Natural killer cell (primary cell): ENCODE results near the gene ATP6V0C. TPM values are rescaled to one million over a fixed set of nuclear protein-coding genes. Genes with fewer than 3 reads are reported as not detected.

Experiments used
- ATAC-seq, 3 donors: fragments of 150-1000 bp in 2 of 3; fragments of 200-7000 bp in 1 of 3; cut with Tn5 transposase; 1 replicate in 1 of 3; 2 replicates in 2 of 3; pipeline ENCODE4 v1.10.0; 2021; ENCODE audit warnings: mild to moderate bottlenecking in 2 of 3, moderate library complexity in 2 of 3
- DNase-seq, 2 donors: peaks; one replicate each; pipeline versions ENCODE4 v3.0.0 to v3.0.0-alpha.2; 2013 to 2021; ENCODE audit warnings: mixed read lengths in 1 of 2
- H3K27ac ChIP-seq: one replicate; pipeline ENCODE4 v1.5.1; 2013; ENCODE audit warnings: mild to moderate bottlenecking, low read length
- H3K27me3 ChIP-seq: one replicate; pipeline ENCODE4 v1.6.1; 2013; ENCODE audit warnings: low read length; ENCODE audit not compliant: control insufficient read depth, insufficient read depth
- H3K36me3 ChIP-seq: one replicate; pipeline ENCODE4 v1.6.1; 2013; ENCODE audit warnings: low read length; ENCODE audit not compliant: control insufficient read depth, insufficient read depth
- H3K4me1 ChIP-seq: one replicate; pipeline ENCODE4 v1.6.1; 2013; ENCODE audit warnings: low read length; ENCODE audit not compliant: control insufficient read depth, insufficient read depth
- H3K4me3 ChIP-seq: one replicate; pipeline ENCODE4 v1.5.1; 2013; ENCODE audit warnings: low read length
- H3K9me3 ChIP-seq: one replicate; pipeline ENCODE4 v1.6.1; 2013; ENCODE audit warnings: low read length; ENCODE audit not compliant: control insufficient read depth, insufficient read depth
- H3K27ac Mint-ChIP-seq, 2 donors: one replicate each; pipeline ENCODE4 v1.8.0; 2022; ENCODE audit warnings: mild to moderate bottlenecking in 2 of 2, mixed read lengths in 2 of 2, moderate library complexity in 1 of 2
- H3K27me3 Mint-ChIP-seq, 2 donors: one replicate each; pipeline ENCODE4 v1.8.0; 2022; ENCODE audit warnings: low read depth in 2 of 2, mixed read lengths in 2 of 2
- H3K36me3 Mint-ChIP-seq: one replicate; pipeline ENCODE4 v1.8.0; 2022; ENCODE audit warnings: mixed read lengths
- H3K4me1 Mint-ChIP-seq, 2 donors: one replicate each; pipeline ENCODE4 v1.8.0; 2022; ENCODE audit warnings: mixed read lengths in 2 of 2
- H3K4me3 Mint-ChIP-seq: one replicate; pipeline ENCODE4 v1.8.0; 2022; ENCODE audit warnings: mild to moderate bottlenecking, moderate library complexity, mixed read lengths
- H3K9me3 Mint-ChIP-seq, 2 donors: one replicate each; pipeline ENCODE4 v1.8.0; 2022; ENCODE audit warnings: mixed read lengths in 2 of 2
- CTCF ChIP-seq: fragments of 200-600 bp; IDR thresholded peaks from one replicate; pipeline ENCODE4 v1.8.0; 2022; ENCODE audit warnings: antibody characterized with exemption
- WGBS: methylation state at CpG from one replicate; pipeline ENCODE4 v1.1.7; 2013; ENCODE audit warnings: missing lambda C conversion rate; ENCODE audit not compliant: insufficient coverage; 5-methylcytosine and 5-hydroxymethylcytosine counted together
- intact Hi-C: fragments of 100-400 bp; cut with micrococcal nuclease; formaldehyde crosslinking; loops from one replicate; pipeline ENCODE4 v1.14.2; 2022
- total RNA-seq, 4 donors: library from RNA; stranded (reverse); fragments of 120-200 nt in 1 of 4; gene quantifications; one replicate each; pipeline versions ENCODE4 v1.2.3 to v1.2.4, GENCODE V29; 2013 to 2022

ATP6V0C gene
- total RNA-seq, 3 donors from 2014 or later (not counting 1 experiment from before 2014, with no cell fraction given), result 183 to 242 (median 217) TPM

GRCh38 chr16:2515180-2515851, 1.6 kb downstream of the ATP6V0C start:
- DNase-seq (no peak), ATAC-seq (no peak)
- Mint-ChIP-seq H3K4me1 (peaks cover 57 to 79% of the 10 kb centered on the region in 2 donors), H3K27me3 (peaks cover 0 to 4% of the 10 kb centered on the region in 2 donors), H3K27ac (peak overlapping the region; percentile 89 to 91), H3K4me3 (peak overlapping the region; percentile 86), H3K36me3 (no peaks in the 10 kb centered on the region), H3K9me3 (no peaks in the 10 kb centered on the region)
- peak overlapping the region; percentile 91 for H3K27ac ChIP-seq
- H3K27me3 ChIP-seq, result no peaks in the 10 kb centered on the region
- WGBS, result 28% methylated on average over 12 of the region's 14 CpGs
- H3K36me3 ChIP-seq, result peaks cover 4% of the 10 kb centered on the region
- H3K4me1 ChIP-seq, result peaks cover 72% of the 10 kb centered on the region
- intact Hi-C loops, result no loop called here
- H3K4me3 ChIP-seq, result peak overlapping the region; percentile 73
- H3K9me3 ChIP-seq, result no peaks in the 10 kb centered on the region
- TF ChIP-seq CTCF, result no peak

- intact Hi-C loops, result no loop called here
- ATAC-seq (no peak), DNase-seq (no peak)
- no peak overlapping the region for H3K4me3 ChIP-seq
- H3K4me1 Mint-ChIP-seq, result peaks cover 66 to 82% of the 10 kb centered on the region in 2 donors
- peaks cover 4% of the 10 kb centered on the region for H3K36me3 ChIP-seq
- H3K27me3 ChIP-seq, result no peaks in the 10 kb centered on the region
- peaks cover 80% of the 10 kb centered on the region for H3K4me1 ChIP-seq
- no peak for TF ChIP-seq CTCF
- peaks cover 0 to 4% of the 10 kb centered on the region in 2 donors for H3K27me3 Mint-ChIP-seq
- H3K36me3 Mint-ChIP-seq, result no peaks in the 10 kb centered on the region
- H3K9me3 Mint-ChIP-seq, result no peaks in the 10 kb centered on the region
- peak overlapping the region; percentile 86 for H3K4me3 Mint-ChIP-seq
- WGBS, result 52% methylated on average over 11 of the region's 11 CpGs
- no peaks in the 10 kb centered on the region for H3K9me3 ChIP-seq
- peak overlapping the region; percentile 91 for H3K27ac ChIP-seq
- H3K27ac Mint-ChIP-seq, result peak overlapping the region; percentile 89 to 91
Measured at GRCh38 chr16:2516391-2517240, 2.9 kb downstream of the ATP6V0C start.

GRCh38 chr16:2517954-2518605, 4.3 kb downstream of the ATP6V0C start:
- intact Hi-C loops, result no loop called here
- Histone ChIP-seq H3K4me3 (no peak overlapping the region), H3K4me1 (peaks cover 71% of the 10 kb centered on the region), H3K27me3 (no peaks in the 10 kb centered on the region), H3K27ac (no peak overlapping the region), H3K36me3 (peaks cover 6% of the 10 kb centered on the region), H3K9me3 (no peaks in the 10 kb centered on the region)
- TF ChIP-seq CTCF, result no peak
- H3K27me3 Mint-ChIP-seq, result no peaks in the 10 kb centered on the region
- H3K4me1 Mint-ChIP-seq, result peaks cover 54 to 70% of the 10 kb centered on the region in 2 donors
- DNase-seq, result no peak
- no peak for ATAC-seq
- H3K27ac Mint-ChIP-seq, result peak overlapping the region; percentile 89 to 91
- 87% methylated on average over 12 of the region's 12 CpGs for WGBS
- no peaks in the 10 kb centered on the region for H3K36me3 Mint-ChIP-seq
- no peaks in the 10 kb centered on the region for H3K9me3 Mint-ChIP-seq
- H3K4me3 Mint-ChIP-seq, result peak overlapping the region; percentile 49
